HepG2 (cell line): ENCODE data around the gene DHRS4L2. TPM values are rescaled to one million over a fixed set of nuclear protein-coding genes. Genes with fewer than 3 reads are reported as not detected.
"Not testable (repeated sequence)": the region's sequence is repeated elsewhere in the genome, so short reads cannot be mapped to it uniquely, and the experiment has no call there.

Source experiments
- ETV6 ChIP-seq: sonication (generic); formaldehyde crosslinking; conservative IDR thresholded peaks from 2 replicates; pipeline ENCODE4 v1.4.0; 2020; ENCODE audit warnings: missing genetic modification reagents
- FOXA3 ChIP-seq: IDR thresholded peaks from 2 replicates; pipeline ENCODE4 v1.6.1; 2016; ENCODE audit warnings: missing genetic modification reagents, missing compliant biosample characterization
- FOXO1 ChIP-seq: sonication (generic); formaldehyde crosslinking; IDR thresholded peaks from 2 replicates; pipeline ENCODE4 v1.4.0; 2020; ENCODE audit warnings: missing genetic modification reagents
- GATAD1 ChIP-seq: IDR thresholded peaks from 2 replicates; pipeline ENCODE4 v1.6.1; 2016; ENCODE audit warnings: missing genetic modification reagents, missing compliant biosample characterization
- GPN1 ChIP-seq: sonication (generic); formaldehyde crosslinking; IDR thresholded peaks from 2 replicates; pipeline ENCODE4 v1.5.1; 2020; ENCODE audit warnings: missing genetic modification reagents, borderline replicate concordance
- GTF3A ChIP-seq: sonication (generic); formaldehyde crosslinking; conservative IDR thresholded peaks from 2 replicates; pipeline ENCODE4 v1.4.0; 2020; ENCODE audit warnings: mild to moderate bottlenecking, missing genetic modification reagents
- HINFP ChIP-seq: sonication (generic); formaldehyde crosslinking; IDR thresholded peaks from 2 replicates; pipeline ENCODE4 v1.4.0; 2020; ENCODE audit warnings: low read depth, mild to moderate bottlenecking, missing genetic modification reagents
- HOXD1 ChIP-seq: sonication (generic); formaldehyde crosslinking; IDR thresholded peaks from 2 replicates; pipeline ENCODE4 v1.5.0; 2020; ENCODE audit warnings: missing genetic modification reagents
- IKZF4 ChIP-seq: sonication (generic); formaldehyde crosslinking; IDR thresholded peaks from 2 replicates; pipeline ENCODE4 v1.5.1; 2020; ENCODE audit warnings: borderline replicate concordance, mild to moderate bottlenecking, low read depth, missing genetic modification reagents; ENCODE audit errors: not compliant biosample characterization
- IRF2 ChIP-seq: IDR thresholded peaks from 2 replicates; pipeline ENCODE4 v1.6.1; 2018; ENCODE audit warnings: missing genetic modification reagents, missing compliant biosample characterization
- KLF13 ChIP-seq: sonication (generic); formaldehyde crosslinking; IDR thresholded peaks from 2 replicates; pipeline ENCODE4 v1.4.0; 2020; ENCODE audit warnings: mild to moderate bottlenecking, missing genetic modification reagents
- MYC ChIP-seq: sonication (generic); formaldehyde crosslinking; IDR thresholded peaks from 2 replicates; pipeline ENCODE4 v1.9.0; 2021; ENCODE audit warnings: missing genetic modification reagents, borderline replicate concordance
- MZF1 ChIP-seq: sonication (generic); formaldehyde crosslinking; IDR thresholded peaks from 2 replicates; pipeline ENCODE4 v1.8.1; 2023; ENCODE audit warnings: mild to moderate bottlenecking, missing genetic modification reagents, borderline replicate concordance
- NKX3-1 ChIP-seq: sonication (generic); formaldehyde crosslinking; IDR thresholded peaks from 2 replicates; pipeline ENCODE4 v1.5.0; 2020; ENCODE audit warnings: missing genetic modification reagents
- PPARG ChIP-seq: conservative IDR thresholded peaks from 2 replicates; pipeline ENCODE4 v1.6.1; 2016; ENCODE audit warnings: missing biosample characterization, missing genetic modification reagents
- SKIL ChIP-seq: sonication (generic); formaldehyde crosslinking; IDR thresholded peaks from 2 replicates; pipeline ENCODE4 v1.8.0; 2022; ENCODE audit warnings: missing genetic modification reagents, mild to moderate bottlenecking, moderate library complexity, borderline replicate concordance
- SOX13 ChIP-seq, 3 experiments: fragments of 450-650 bp in 1 of 3; sonication (generic) in 1 of 3; formaldehyde crosslinking in 1 of 3; IDR thresholded peaks in 2 of 3; conservative IDR thresholded peaks in 1 of 3; 2 replicates each; pipeline versions ENCODE4 v1.5.0 to v1.6.1; 2016 to 2020; ENCODE audit warnings: antibody characterized with exemption in 1 of 3, mild to moderate bottlenecking in 1 of 3, missing compliant biosample characterization in 1 of 3, missing genetic modification reagents in 1 of 3, moderate library complexity in 1 of 3
- ZGPAT ChIP-seq: IDR thresholded peaks from 2 replicates; pipeline ENCODE4 v1.6.1; 2016; ENCODE audit warnings: mild to moderate bottlenecking
- ZNF350 ChIP-seq: sonication (generic); formaldehyde crosslinking; IDR thresholded peaks from 2 replicates; pipeline ENCODE4 v1.4.0; 2020; ENCODE audit warnings: mild to moderate bottlenecking, low read depth, missing genetic modification reagents, borderline replicate concordance
- ZNF354B ChIP-seq: sonication (generic); formaldehyde crosslinking; IDR thresholded peaks from 2 replicates; pipeline ENCODE4 v1.8.0; 2022; ENCODE audit warnings: mild to moderate bottlenecking, missing genetic modification reagents
- ZNF772 ChIP-seq: sonication (generic); formaldehyde crosslinking; IDR thresholded peaks from 2 replicates; pipeline ENCODE4 v1.5.0; 2020; ENCODE audit warnings: mild to moderate bottlenecking, missing genetic modification reagents
- ZSCAN21 ChIP-seq: sonication (generic); formaldehyde crosslinking; IDR thresholded peaks from 2 replicates; pipeline ENCODE4 v1.8.0; 2022; ENCODE audit warnings: mild to moderate bottlenecking, missing genetic modification reagents, moderate library complexity, borderline replicate concordance
- ZZZ3 ChIP-seq: sonication (generic); formaldehyde crosslinking; IDR thresholded peaks from 2 replicates; pipeline ENCODE4 v1.4.0; 2020; ENCODE audit warnings: missing genetic modification reagents, mild to moderate bottlenecking, borderline replicate concordance
- polyA plus RNA-seq, 8 experiments: library from polyadenylated mRNA; depleted of rRNA in 3 of 8; stranded (reverse) in 7 of 8; unstranded in 1 of 8; fragments of >200 nt; fragmentation: Illumina TruSeq in 4 of 8; extraction: Trizol in 4 of 8; gene quantifications; 2 replicates each; pipeline versions ENCODE4 v1.2.1 to v1.2.3, GENCODE V29; 2011 to 2016; ENCODE audit warnings: low read depth in 4 of 8, missing spikeins in 1 of 8, mixed read lengths in 1 of 8; ENCODE audit not compliant: insufficient read depth in 1 of 8
- total RNA-seq, 5 experiments: library from RNA; depleted of rRNA; stranded (reverse); fragments of >200 nt; fragmentation: Illumina TruSeq; extraction: Trizol; gene quantifications; 2 replicates each; pipeline ENCODE4 v1.2.3, GENCODE V29; 2016; ENCODE audit warnings: low read depth in 1 of 5

Gene DHRS4L2
- total and polyA plus RNA-seq, 2 of the 13 experiments (the other 11 are each of a cell fraction or from before 2014, with no cell fraction given) = 24.7 to 38.2 TPM

GRCh38 chr14:23969481-23970282, 19.0 kb upstream of the DHRS4L2 start (continued):
- TF ChIP-seq SKIL (CRISPR knock-in tag) (peak; percentile 44; the same call in 1 of the 2 replicates), ZZZ3 (CRISPR knock-in tag) (peak; percentile 78; the same call in 1 of the 2 replicates), ZSCAN21 (peak; percentile 89; the same call in 1 of the 2 replicates), KLF13 (CRISPR knock-in tag) (peak; percentile 81; the same call in 1 of the 2 replicates), GATAD1 (peak; percentile 66; the same call in 1 of the 2 replicates), HINFP (CRISPR knock-in tag) (0 out of 2 replicates have a peak, but pooled peaks have one; percentile 33), ZGPAT (peak; percentile 95), GTF3A (CRISPR knock-in tag) (0 out of 2 replicates have a peak, but pooled peaks have one; percentile 23), MZF1 (0 out of 2 replicates have a peak, but pooled peaks have one; percentile 72), GPN1 (peak; percentile 78; the same call in 1 of the 2 replicates), ETV6 (CRISPR knock-in tag) (peak; percentile 85), ZNF350 (peak; percentile 68; the same call in 1 of the 2 replicates), FOXA3 (CRISPR knock-in tag) (peak; percentile 58), HOXD1 (CRISPR knock-in tag) (peak; percentile 70; the same call in 1 of the 2 replicates), FOXO1 (CRISPR knock-in tag) (peak; percentile 73), NKX3-1 (CRISPR knock-in tag) (peak; percentile 35; the same call in 1 of the 2 replicates), PPARG (peak; percentile 64; the same call in 1 of the 2 replicates), IRF2 (peak; percentile 61; the same call in 1 of the 2 replicates), ZNF772 (CRISPR knock-in tag) (0 out of 2 replicates have a peak, but pooled peaks have one; percentile 49), SOX13 (CRISPR knock-in tag; conservative IDR thresholded peaks at IDR 0.05 in 1 of 2, IDR thresholded peaks at IDR 0.05 in 1 of 2) (peak in 1 of 2 experiments; percentile 53; a peak in 2 of 4 replicates), ZNF354B (CRISPR knock-in tag) (peak; percentile 78; the same call in 1 of the 2 replicates), MYC (CRISPR knock-in tag) (peak; percentile 85; the same call in 1 of the 2 replicates), IKZF4 (CRISPR knock-in tag) (peak; percentile 78)
- not testable (repeated sequence) for TF ChIP-seq SOX13 (IDR thresholded peaks at IDR 0.05)
